SK-N-SH treated with all-trans-retinoic acid at 6 μM for 48 hours (cell line): Measurements from ENCODE around the gene FAM210A.
"Not testable (repeated sequence)": the region's sequence is repeated elsewhere in the genome, so short reads cannot be mapped to it uniquely, and the experiment has no call there.

Experiments used
- ATAC-seq: fragments of 200-7000 bp; cut with Tn5 transposase; 3 replicates; pipeline ENCODE4 v1.9.1; 2020; ENCODE audit warnings: mild to moderate bottlenecking, moderate library complexity
- ARNTL ChIP-seq: fragments of 450-650 bp; formaldehyde crosslinking; IDR thresholded peaks from 2 replicates; pipeline ENCODE4 v1.5.0; 2020; ENCODE audit warnings: low read depth, mild to moderate bottlenecking, moderate library complexity, borderline replicate concordance
- BACH2 ChIP-seq: fragments of 250-450 bp; sonication (Bioruptor Pico); IDR thresholded peaks from 2 replicates; pipeline ENCODE4 v1.9.0; 2021; ENCODE audit warnings: mild to moderate bottlenecking, borderline replicate concordance
- CSDC2 ChIP-seq: fragments of 250-450 bp; sonication (Bioruptor Pico); IDR thresholded peaks from 2 replicates; pipeline ENCODE4 v1.5.0; 2020; ENCODE audit warnings: mild to moderate bottlenecking, moderate library complexity
- ESRRG ChIP-seq: fragments of 250-450 bp; sonication (Bioruptor Pico); IDR thresholded peaks from 2 replicates; pipeline ENCODE4 v1.6.1; 2021; ENCODE audit warnings: mild to moderate bottlenecking
- GLIS3 ChIP-seq: fragments of 250-450 bp; sonication (Bioruptor Pico); IDR thresholded peaks from 2 replicates; pipeline ENCODE4 v1.5.0; 2020; ENCODE audit warnings: mild to moderate bottlenecking, moderate library complexity
- ISL1 ChIP-seq: fragments of 250-450 bp; sonication (Bioruptor Pico); IDR thresholded peaks from 2 replicates; pipeline ENCODE4 v2.1.2; 2022; ENCODE audit warnings: mild to moderate bottlenecking, moderate library complexity
- OSR1 ChIP-seq: fragments of 250-450 bp; sonication (Bioruptor Pico); IDR thresholded peaks from 2 replicates; pipeline ENCODE4 v1.8.0; 2022; ENCODE audit warnings: moderate library complexity, mild to moderate bottlenecking, inconsistent platforms
- PATZ1 ChIP-seq: fragments of 250-450 bp; sonication (Bioruptor Pico); IDR thresholded peaks from 2 replicates; pipeline ENCODE4 v1.8.0; 2020; ENCODE audit warnings: mild to moderate bottlenecking, moderate library complexity, borderline replicate concordance
- POU6F1 ChIP-seq: fragments of 250-450 bp; sonication (Bioruptor Pico); IDR thresholded peaks from 2 replicates; pipeline ENCODE4 v1.8.0; 2021; ENCODE audit warnings: low read depth, mild to moderate bottlenecking, moderate library complexity, borderline replicate concordance
- RARB ChIP-seq: fragments of 250-450 bp; sonication (Bioruptor Pico); IDR thresholded peaks from 2 replicates; pipeline ENCODE4 v1.8.0; 2021; ENCODE audit warnings: mild to moderate bottlenecking, moderate library complexity
- TCF4 ChIP-seq: fragments of 250-450 bp; sonication (Bioruptor Pico); IDR thresholded peaks from 2 replicates; pipeline ENCODE4 v1.8.0; 2021; ENCODE audit warnings: mild to moderate bottlenecking, moderate library complexity, borderline replicate concordance
- TOX ChIP-seq: fragments of 250-450 bp; sonication (Bioruptor Pico); IDR thresholded peaks from 2 replicates; pipeline ENCODE4 v1.8.0; 2021; ENCODE audit warnings: mild to moderate bottlenecking, moderate library complexity, borderline replicate concordance
- ZC3H10 ChIP-seq: fragments of 250-450 bp; sonication (Bioruptor Pico); IDR thresholded peaks from 2 replicates; pipeline ENCODE4 v1.5.1; 2021; ENCODE audit warnings: mild to moderate bottlenecking, moderate library complexity
- ZFP3 ChIP-seq: fragments of 250-450 bp; sonication (Bioruptor Pico); IDR thresholded peaks from 2 replicates; pipeline ENCODE4 v1.5.0; 2020; ENCODE audit warnings: mild to moderate bottlenecking, moderate library complexity
- ZFP30 ChIP-seq: fragments of 450-650 bp; formaldehyde crosslinking; IDR thresholded peaks from 2 replicates; pipeline ENCODE4 v1.5.0; 2022; ENCODE audit warnings: mild to moderate bottlenecking, moderate library complexity
- ZNF565 ChIP-seq: fragments of 450-650 bp; formaldehyde crosslinking; conservative IDR thresholded peaks from 2 replicates; pipeline ENCODE4 v1.5.0; 2020; ENCODE audit warnings: low read depth, mild to moderate bottlenecking, moderate library complexity
- ZNF70 ChIP-seq: fragments of 450-650 bp; formaldehyde crosslinking; IDR thresholded peaks from 2 replicates; pipeline ENCODE4 v1.5.0; 2020; ENCODE audit warnings: mild to moderate bottlenecking, moderate library complexity
- ZNF8 ChIP-seq: fragments of 450-650 bp; formaldehyde crosslinking; IDR thresholded peaks from 2 replicates; pipeline ENCODE4 v1.5.0; 2020; ENCODE audit warnings: mild to moderate bottlenecking, moderate library complexity
- TF ChIP-seq, protein P1 (sequence below): fragments of 250-450 bp; sonication (Bioruptor Pico); IDR thresholded peaks from 2 replicates; pipeline ENCODE4 v1.5.1; 2021; ENCODE audit warnings: mild to moderate bottlenecking, moderate library complexity

Gene FAM210A

GRCh38 chr18:13696961-13697360 lies 29.4 kb downstream of the FAM210A start:
- ATAC-seq = no peak
- TF ChIP-seq BACH2 (CRISPR knock-in tag) = no peak

GRCh38 chr18:13695337-13695736 lies 31.0 kb downstream of the FAM210A start:
- not testable (repeated sequence) for ATAC-seq

DNA sequence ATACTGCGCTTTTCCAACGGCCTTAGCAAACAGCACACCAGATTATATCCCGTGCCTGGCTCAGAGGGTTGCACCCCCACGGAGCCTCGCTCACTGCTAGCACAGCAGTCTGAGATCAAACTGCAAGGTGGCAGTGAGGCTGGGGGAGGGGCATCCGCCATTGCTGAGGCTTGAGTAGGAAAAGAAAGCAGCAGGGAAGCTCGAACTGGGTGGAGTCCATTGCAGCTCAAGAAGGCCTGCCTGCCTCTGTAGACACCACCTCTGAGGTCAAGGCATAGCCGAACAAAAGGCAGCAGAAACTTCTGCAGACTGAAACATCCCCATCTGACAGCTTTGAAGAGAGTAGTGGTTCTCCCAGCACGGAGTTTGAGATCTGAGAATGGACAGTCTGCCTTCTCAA lies 36.3 kb downstream of the FAM210A start:
- ATAC-seq = not testable (repeated sequence)

DNA sequence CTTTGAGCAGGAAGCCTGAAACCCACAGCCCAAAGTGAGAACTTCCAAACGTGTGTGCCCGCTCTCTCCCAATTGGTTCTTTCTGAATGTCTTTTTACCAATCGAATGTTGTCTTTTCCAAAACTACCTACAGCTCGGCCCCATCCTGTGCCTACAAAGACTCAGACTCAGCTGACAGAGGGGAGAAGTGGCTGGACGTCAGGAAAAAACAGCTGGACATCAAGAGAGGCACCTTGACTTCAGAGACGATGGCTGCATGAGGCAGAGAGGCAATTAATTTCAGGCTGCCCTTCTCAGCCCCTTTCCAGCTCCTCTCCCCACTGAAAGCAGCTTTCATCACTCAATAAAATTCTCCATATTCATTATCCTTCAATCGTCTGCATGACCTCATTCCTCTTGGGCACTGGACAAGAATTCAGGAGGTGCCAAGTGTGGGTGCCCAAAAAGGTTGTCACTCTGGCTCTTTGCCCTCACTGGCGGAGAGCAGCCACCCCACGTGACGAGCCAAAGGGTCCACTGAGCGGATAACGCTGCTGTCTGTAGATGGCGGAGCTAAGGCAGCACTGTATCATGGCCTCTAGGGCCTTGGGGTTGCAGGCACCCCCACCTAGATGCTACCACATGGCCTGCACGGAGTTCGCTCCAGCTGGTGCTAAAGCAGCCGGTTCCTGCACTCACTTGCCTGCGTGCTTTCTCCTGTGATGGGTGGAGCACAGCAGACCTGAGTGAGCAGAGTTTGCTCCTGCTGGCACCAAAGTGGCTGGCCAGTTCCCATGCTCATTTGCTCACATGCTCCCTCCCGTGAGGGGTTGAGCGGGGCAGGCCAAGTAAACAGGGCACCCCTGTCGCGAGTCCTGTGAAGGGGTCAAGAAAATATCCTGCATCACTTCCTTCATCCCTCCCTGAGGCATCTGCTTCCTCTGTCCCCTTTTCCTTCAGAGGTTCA lies 37.9 kb downstream of the FAM210A start:
- ATAC-seq = no peak
- TF ChIP-seq TOX (no peak), ZNF8 (CRISPR knock-in tag) (no peak), RARB (CRISPR knock-in tag) (no peak), GLIS3 (CRISPR knock-in tag) (no peak), ZNF565 (no peak), ZNF70 (CRISPR knock-in tag) (no peak), ZFP3 (CRISPR knock-in tag) (no peak), PATZ1 (CRISPR knock-in tag) (no peak), ZFP30 (no peak), OSR1 (no peak), ISL1 (CRISPR knock-in tag) (no peak), ESRRG (CRISPR knock-in tag) (no peak)
- TF ChIP-seq, protein P1, sequence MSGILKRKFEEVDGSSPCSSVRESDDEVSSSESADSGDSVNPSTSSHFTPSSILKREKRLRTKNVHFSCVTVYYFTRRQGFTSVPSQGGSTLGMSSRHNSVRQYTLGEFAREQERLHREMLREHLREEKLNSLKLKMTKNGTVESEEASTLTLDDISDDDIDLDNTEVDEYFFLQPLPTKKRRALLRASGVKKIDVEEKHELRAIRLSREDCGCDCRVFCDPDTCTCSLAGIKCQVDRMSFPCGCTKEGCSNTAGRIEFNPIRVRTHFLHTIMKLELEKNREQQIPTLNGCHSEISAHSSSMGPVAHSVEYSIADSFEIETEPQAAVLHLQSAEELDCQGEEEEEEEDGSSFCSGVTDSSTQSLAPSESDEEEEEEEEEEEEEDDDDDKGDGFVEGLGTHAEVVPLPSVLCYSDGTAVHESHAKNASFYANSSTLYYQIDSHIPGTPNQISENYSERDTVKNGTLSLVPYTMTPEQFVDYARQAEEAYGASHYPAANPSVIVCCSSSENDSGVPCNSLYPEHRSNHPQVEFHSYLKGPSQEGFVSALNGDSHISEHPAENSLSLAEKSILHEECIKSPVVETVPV = no peak
- TF ChIP-seq, all 23 proteins: peak for 0

DNA sequence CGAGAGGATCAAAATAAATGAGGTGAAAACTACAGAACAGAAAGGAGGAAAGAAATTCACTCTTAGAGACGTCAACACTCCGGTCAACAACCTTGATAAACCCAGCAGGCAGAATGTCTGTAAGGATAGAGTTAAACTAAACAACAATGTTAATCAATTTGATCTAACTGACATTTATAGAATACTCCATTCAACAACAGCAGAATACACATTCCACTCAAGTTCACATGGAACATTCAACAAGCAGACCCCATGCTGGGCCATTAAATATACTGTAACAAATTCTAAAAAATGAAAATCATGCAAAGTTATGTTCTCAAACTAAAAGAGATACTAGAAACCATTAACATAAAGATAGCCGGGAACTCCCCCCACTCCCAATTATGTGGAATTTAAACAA lies 41.8 kb downstream of the FAM210A start:
- no peak for ATAC-seq
- no peak for TF ChIP-seq PATZ1 (CRISPR knock-in tag)
- TF ChIP-seq BACH2 (CRISPR knock-in tag) = no peak
- no peak for TF ChIP-seq ZC3H10 (CRISPR knock-in tag)
- TF ChIP-seq, protein P1 = no peak
- no peak for TF ChIP-seq ESRRG (CRISPR knock-in tag)
- no peak for TF ChIP-seq GLIS3 (CRISPR knock-in tag)
- no peak for TF ChIP-seq POU6F1 (CRISPR knock-in tag)
- TF ChIP-seq CSDC2 (CRISPR knock-in tag) = no peak
- TF ChIP-seq TCF4 = no peak
- TF ChIP-seq ZFP30 = no peak
- no peak for TF ChIP-seq RARB (CRISPR knock-in tag)
- TF ChIP-seq ZNF565 = no peak
- TF ChIP-seq ARNTL (CRISPR knock-in tag) = no peak
